ENCODE data around the gene SMG9. TPM values are rescaled to one million over a fixed set of nuclear protein-coding genes. Genes with fewer than 3 reads are reported as not detected.

Gene SMG9
- total RNA-seq, 1 experiment from 2014 or later = 49.9 TPM

DNA sequence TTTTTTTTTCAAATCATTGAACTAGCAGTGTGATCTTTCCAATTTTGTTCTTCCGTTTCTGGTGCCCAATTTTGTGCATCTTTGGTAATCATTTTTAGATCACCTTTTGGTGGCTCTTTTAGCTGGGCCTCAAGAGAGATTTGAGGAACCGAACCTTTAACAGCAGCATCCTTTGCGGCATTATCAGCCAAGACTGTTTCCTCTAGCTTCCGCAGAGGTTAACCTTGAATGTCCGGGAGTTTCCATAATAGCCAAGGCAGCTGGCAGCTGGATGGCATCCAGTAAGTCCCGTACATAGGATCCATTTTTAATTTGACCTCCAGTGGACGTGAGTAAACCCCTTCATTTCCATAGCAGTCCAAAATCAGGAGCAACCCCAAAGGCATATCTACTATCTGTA is 29.3 kb downstream of the SMG9 start:
- intact Hi-C loops (cut with micrococcal nuclease; ENCODE audit: unreplicated experiment) (no loop called here), in situ Hi-C loops (cut with HindIII; ENCODE audit: low pct_unique_long_range_greater_than_20kb, low sequenced_read_pairs) (no loop called here)
- ChIA-PET POLR2A (interaction anchor here (0.5 to 1.7 kb wide), 4 partner anchors 18 to 62 kb away, joined by 3 to 10 read pairs (median 8); no protein-coding TSS in a partner anchor), CTCF (interaction anchor here (0.6 to 0.7 kb wide), 2 partner anchors 24 to 129 kb away, joined by 3 to 4 read pairs; partner anchors contain the start of genes IRGQ and ZNF576)
- no peak for DNase-seq (ENCODE audit: low read depth, low spot score)
- no TSS peak for BruUV-seq (replicated peaks)
- H3K27ac ChIP-seq (ENCODE audit: low read length) = no peak overlapping the region
- no peaks in the 10 kb centered on the region for H3K9me3 ChIP-seq (ENCODE audit: control insufficient read depth, insufficient read depth, low read depth, low read length)
- ATAC-seq = no peak
- no peaks in the 10 kb centered on the region for H3K27me3 ChIP-seq (ENCODE audit: control insufficient read depth, insufficient read depth, low read length)
- TF ChIP-seq, protein P1, sequence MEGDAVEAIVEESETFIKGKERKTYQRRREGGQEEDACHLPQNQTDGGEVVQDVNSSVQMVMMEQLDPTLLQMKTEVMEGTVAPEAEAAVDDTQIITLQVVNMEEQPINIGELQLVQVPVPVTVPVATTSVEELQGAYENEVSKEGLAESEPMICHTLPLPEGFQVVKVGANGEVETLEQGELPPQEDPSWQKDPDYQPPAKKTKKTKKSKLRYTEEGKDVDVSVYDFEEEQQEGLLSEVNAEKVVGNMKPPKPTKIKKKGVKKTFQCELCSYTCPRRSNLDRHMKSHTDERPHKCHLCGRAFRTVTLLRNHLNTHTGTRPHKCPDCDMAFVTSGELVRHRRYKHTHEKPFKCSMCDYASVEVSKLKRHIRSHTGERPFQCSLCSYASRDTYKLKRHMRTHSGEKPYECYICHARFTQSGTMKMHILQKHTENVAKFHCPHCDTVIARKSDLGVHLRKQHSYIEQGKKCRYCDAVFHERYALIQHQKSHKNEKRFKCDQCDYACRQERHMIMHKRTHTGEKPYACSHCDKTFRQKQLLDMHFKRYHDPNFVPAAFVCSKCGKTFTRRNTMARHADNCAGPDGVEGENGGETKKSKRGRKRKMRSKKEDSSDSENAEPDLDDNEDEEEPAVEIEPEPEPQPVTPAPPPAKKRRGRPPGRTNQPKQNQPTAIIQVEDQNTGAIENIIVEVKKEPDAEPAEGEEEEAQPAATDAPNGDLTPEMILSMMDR (IDR thresholded peaks at IDR 0.05) = no peak
- TF ChIP-seq TCF7L2 (IDR thresholded peaks at IDR 0.05; ENCODE audit: low read depth, low read length) = no peak
- no peak for TF ChIP-seq SIN3A (IDR thresholded peaks at IDR 0.05; ENCODE audit: borderline replicate concordance, insufficient read depth, low read depth, low read length)
- TF ChIP-seq POLR2AphosphoS5 (IDR thresholded peaks at IDR 0.05; ENCODE audit: low read depth, low read length) = no peak
- TF ChIP-seq, protein P2, sequence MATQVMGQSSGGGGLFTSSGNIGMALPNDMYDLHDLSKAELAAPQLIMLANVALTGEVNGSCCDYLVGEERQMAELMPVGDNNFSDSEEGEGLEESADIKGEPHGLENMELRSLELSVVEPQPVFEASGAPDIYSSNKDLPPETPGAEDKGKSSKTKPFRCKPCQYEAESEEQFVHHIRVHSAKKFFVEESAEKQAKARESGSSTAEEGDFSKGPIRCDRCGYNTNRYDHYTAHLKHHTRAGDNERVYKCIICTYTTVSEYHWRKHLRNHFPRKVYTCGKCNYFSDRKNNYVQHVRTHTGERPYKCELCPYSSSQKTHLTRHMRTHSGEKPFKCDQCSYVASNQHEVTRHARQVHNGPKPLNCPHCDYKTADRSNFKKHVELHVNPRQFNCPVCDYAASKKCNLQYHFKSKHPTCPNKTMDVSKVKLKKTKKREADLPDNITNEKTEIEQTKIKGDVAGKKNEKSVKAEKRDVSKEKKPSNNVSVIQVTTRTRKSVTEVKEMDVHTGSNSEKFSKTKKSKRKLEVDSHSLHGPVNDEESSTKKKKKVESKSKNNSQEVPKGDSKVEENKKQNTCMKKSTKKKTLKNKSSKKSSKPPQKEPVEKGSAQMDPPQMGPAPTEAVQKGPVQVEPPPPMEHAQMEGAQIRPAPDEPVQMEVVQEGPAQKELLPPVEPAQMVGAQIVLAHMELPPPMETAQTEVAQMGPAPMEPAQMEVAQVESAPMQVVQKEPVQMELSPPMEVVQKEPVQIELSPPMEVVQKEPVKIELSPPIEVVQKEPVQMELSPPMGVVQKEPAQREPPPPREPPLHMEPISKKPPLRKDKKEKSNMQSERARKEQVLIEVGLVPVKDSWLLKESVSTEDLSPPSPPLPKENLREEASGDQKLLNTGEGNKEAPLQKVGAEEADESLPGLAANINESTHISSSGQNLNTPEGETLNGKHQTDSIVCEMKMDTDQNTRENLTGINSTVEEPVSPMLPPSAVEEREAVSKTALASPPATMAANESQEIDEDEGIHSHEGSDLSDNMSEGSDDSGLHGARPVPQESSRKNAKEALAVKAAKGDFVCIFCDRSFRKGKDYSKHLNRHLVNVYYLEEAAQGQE (IDR thresholded peaks at IDR 0.05; ENCODE audit: insufficient read depth in 1 of 2, low read depth in 2 of 2, low read length in 1 of 2) = no peak
- no peaks in the 10 kb centered on the region for H3K4me1 ChIP-seq (ENCODE audit: control insufficient read depth, insufficient read depth, low read length)
- no peaks in the 10 kb centered on the region; the same call in 1 of the 2 replicates for H3K36me3 ChIP-seq (ENCODE audit: control insufficient read depth, insufficient read depth, low read length)
- no peak overlapping the region for H3K4me3 ChIP-seq (ENCODE audit: low read depth in 2 of 2, low read length in 2 of 2)

DNA sequence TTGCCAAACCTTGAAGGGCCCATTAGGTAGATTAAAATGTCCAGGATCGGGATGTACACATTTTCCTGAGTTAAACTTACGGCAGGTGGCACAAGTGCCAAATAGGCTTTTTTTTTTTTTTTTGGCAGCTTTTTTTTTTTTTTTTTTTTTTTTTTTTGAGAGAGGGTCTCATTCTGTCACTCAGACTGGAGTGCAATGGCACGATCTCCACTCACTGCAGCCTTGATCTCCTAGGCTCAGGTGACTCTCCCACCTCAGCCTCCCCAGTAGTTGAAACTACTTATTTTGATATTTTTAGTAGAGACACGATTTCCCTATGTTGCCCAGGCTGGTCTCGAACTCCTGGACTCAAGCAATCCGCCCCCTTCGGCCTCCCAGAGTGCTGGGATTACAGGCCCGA is 29.9 kb downstream of the SMG9 start:
- Histone ChIP-seq H3K27ac (ENCODE audit: low read length) (no peak overlapping the region), H3K27me3 (ENCODE audit: control insufficient read depth, insufficient read depth, low read length) (no peaks in the 10 kb centered on the region), H3K36me3 (ENCODE audit: control insufficient read depth, insufficient read depth, low read length) (no peaks in the 10 kb centered on the region; the same call in 1 of the 2 replicates), H3K4me3 (ENCODE audit: low read depth in 2 of 2, low read length in 2 of 2) (no peak overlapping the region), H3K9me3 (ENCODE audit: control insufficient read depth, insufficient read depth, low read depth, low read length) (no peaks in the 10 kb centered on the region), H3K4me1 (ENCODE audit: control insufficient read depth, insufficient read depth, low read length) (no peaks in the 10 kb centered on the region)
- intact Hi-C loops (cut with micrococcal nuclease; ENCODE audit: unreplicated experiment) (no loop called here), in situ Hi-C loops (cut with HindIII; ENCODE audit: low pct_unique_long_range_greater_than_20kb, low sequenced_read_pairs) (no loop called here)
- TF ChIP-seq, protein P1 (IDR thresholded peaks at IDR 0.05) = no peak
- TF ChIP-seq POLR2AphosphoS5 (IDR thresholded peaks at IDR 0.05; ENCODE audit: low read depth, low read length) = no peak
- no peak for TF ChIP-seq SIN3A (IDR thresholded peaks at IDR 0.05; ENCODE audit: borderline replicate concordance, insufficient read depth, low read depth, low read length)
- ChIA-PET POLR2A (interaction anchor here (1.7 kb wide), 1 partner anchor 56 kb away, joined by 8 read pairs; no protein-coding TSS in a partner anchor), CTCF (interaction anchor here (0.6 kb wide), 2 partner anchors 23 to 57 kb away, joined by 3 read pairs; no protein-coding TSS in a partner anchor)
- BruUV-seq (replicated peaks) = no TSS peak
- ATAC-seq (no peak), DNase-seq (ENCODE audit: low read depth, low spot score) (no peak)
